Gastroesophageal sphincter (tissue), 3 donors: Measurements from ENCODE around the gene RBKS.

Experiments used
- POLR2A ChIP-seq, 2 donors: fragments of 450-650 bp; IDR thresholded peaks; one replicate each; pipeline ENCODE4 v1.6.1; 2017; ENCODE audit warnings: antibody characterized with exemption in 2 of 2, mild to moderate bottlenecking in 2 of 2, moderate library complexity in 1 of 2
- TF ChIP-seq, protein P1 (sequence below), 4 experiments: fragments of 200-600 bp in 2 of 4; fragments of 450-650 bp in 2 of 4; sonication (generic) in 1 of 4; IDR thresholded peaks; one replicate each; pipeline ENCODE4 v1.5.1; 2017 to 2019; ENCODE audit warnings: antibody characterized with exemption in 4 of 4, mild to moderate bottlenecking in 2 of 4, moderate library complexity in 2 of 4

DNA sequence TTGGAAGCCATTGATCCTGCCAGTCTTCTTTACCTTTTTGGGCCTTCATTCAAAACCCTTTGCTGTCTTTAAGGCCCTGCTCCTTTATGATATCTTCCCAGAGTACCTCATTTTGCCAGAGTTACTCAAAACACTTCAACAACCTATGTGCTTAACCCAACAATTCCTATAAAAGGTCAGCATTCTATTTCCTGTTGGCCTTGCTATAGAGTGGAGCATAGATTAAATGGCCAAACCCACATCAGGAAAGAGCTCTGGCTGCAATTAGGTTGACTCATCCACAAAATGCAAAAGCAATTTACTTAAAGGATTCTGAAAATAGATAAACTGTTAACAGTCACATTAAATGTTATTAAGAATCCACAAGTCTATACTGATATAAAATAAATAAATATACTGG is 97.4 kb downstream of the RBKS start:
- TF ChIP-seq, protein P1, sequence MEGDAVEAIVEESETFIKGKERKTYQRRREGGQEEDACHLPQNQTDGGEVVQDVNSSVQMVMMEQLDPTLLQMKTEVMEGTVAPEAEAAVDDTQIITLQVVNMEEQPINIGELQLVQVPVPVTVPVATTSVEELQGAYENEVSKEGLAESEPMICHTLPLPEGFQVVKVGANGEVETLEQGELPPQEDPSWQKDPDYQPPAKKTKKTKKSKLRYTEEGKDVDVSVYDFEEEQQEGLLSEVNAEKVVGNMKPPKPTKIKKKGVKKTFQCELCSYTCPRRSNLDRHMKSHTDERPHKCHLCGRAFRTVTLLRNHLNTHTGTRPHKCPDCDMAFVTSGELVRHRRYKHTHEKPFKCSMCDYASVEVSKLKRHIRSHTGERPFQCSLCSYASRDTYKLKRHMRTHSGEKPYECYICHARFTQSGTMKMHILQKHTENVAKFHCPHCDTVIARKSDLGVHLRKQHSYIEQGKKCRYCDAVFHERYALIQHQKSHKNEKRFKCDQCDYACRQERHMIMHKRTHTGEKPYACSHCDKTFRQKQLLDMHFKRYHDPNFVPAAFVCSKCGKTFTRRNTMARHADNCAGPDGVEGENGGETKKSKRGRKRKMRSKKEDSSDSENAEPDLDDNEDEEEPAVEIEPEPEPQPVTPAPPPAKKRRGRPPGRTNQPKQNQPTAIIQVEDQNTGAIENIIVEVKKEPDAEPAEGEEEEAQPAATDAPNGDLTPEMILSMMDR (IDR thresholded peaks at IDR 0.05) = no peak
- TF ChIP-seq POLR2A (IDR thresholded peaks at IDR 0.05) = no peak
